ENCODE results near the gene COL9A3.

COL9A3 gene

DNA sequence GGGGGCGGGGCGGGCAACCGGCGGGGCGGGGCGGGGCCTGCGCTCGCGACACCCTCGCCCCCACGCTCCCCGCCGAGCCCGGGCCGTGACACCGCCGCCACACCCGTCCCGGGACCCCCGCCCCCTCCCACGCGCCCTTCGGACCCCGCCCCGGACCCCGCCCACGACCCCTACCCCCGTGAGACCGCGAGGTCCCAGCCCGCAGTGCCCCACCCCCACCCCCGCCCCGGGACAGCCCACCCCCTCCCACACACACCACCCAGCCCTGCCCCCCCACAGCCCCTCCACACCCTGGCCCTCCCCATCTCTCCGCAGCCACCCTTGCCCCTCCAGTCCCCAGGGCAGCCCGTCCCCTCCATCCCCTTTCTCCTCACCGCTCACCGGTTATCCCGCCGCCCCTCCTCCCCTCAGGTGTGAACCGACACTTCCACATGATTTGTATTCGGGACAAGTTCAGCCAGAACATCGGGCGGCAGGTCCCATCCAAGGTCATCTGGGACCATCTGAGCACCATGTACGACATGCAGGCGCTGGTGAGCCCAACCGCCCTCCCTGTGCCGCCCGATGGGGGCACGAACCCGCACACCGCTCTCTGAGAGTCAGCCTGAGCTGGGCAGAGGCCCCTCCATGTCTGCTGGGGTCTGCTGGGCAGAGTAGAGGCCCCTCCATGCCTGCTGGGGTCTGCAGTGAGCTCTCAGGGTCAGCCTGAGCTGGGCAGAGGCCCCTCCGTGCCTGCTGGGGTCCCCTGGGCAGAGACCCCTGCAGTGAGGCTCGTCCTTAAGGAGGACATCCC lies 20.0 kb upstream of the COL9A3 start:
- peak in 1 of 56 donors; percentile 78 for DNase-seq

DNA sequence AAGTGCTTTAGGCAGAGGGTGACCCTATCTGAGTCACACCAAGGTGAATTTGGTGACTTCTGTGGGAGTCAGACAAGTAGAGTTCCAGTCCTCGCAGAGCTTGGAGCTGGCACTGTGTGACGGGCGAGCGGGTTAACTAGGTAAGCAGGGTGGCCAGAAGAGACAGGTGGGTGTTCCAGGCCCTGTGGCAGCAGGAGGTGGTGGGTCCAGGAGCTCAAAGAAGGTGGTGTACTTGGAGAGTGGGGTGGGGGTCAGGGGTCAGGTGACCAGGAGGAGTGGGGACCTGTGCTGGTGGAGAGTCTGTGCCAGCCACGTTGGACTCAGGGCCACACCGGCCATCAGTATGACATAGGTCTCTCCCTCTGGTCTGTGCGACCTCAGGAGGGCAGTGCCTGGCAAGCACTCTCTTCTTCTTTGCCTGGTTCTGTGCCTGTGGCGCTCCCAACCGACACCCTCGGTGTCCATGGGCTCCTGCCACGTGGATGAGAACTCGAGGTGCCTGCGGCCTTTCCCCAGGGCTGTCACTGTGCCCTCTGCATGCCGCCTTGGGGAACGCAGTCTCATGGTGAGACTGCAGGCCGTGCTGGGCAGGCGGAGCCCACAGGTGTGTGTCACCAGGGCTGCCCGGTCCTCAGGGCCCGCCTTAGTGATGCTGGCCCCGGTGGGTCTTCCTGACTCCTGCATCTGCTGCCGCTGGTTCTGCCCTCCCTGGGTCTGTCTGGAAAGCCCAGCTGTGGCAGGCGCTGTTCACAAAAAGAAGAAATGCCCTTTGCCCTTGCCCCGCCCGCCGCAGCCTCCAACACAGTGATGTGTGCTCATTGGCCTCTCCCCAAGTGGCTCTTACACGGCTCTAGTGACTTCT lies 18.9 kb upstream of the COL9A3 start:
- DNase-seq: no peak

DNA sequence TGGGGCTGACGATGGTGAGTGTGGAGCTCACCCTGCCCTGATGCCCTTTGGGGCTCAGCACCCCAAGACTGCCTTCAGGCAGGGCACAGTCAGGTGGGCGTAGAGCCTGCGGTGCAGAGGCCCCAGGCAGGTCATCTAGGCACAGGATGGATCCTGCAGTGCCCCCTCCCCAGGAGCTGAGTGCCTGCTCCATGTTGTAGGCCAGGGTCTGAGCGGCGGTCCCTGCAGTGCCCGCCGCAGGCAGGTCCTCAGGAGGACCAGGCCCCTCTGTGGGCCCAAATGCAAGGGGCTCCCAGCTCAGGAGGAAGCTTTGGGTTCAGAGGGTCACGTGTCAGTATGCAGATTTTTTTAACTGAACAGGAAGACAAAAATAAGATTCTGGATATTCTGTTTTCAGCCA lies 17.8 kb upstream of the COL9A3 start:
- no peak for DNase-seq

DNA sequence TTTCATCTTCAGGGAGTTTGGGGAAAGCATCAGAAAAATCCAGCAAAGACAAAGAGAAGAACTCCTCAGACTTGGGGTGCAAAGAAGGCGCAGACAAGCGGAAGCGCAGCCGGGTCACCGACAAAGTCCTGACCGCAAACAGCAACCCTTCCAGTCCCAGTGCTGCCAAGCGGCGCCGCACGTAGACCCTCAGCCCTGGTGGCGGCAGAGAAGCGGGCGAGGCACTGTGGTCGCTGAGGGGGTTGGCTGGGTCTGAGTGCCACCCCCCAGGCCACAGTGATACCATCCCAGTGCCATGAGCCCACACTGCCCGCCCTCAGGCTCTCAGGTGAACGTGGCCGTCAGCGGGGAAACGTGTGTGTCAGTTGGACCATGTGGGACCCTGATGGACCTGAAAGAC lies 17.4 kb upstream of the COL9A3 start:
- DNase-seq: no peak

DNA sequence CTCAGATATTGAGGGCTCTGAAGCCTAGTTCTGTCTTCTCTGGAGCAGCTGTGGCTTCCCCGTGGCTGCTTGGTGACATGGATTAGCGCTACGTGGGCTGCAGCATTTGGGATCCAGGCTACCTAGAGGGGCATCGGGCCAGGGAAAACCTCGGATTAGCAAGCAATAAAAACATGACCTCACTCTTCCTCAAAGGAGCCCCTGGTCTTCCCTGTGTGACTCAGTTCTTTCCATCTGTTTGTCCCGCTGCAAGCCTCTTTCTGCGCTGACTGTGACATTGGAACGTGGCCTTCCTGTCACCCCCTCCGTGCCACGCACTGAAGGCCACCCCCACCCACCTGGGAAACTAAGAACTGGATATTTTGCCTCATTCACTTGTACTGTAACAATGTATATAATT lies 17.0 kb upstream of the COL9A3 start:
- no peak for DNase-seq

DNA sequence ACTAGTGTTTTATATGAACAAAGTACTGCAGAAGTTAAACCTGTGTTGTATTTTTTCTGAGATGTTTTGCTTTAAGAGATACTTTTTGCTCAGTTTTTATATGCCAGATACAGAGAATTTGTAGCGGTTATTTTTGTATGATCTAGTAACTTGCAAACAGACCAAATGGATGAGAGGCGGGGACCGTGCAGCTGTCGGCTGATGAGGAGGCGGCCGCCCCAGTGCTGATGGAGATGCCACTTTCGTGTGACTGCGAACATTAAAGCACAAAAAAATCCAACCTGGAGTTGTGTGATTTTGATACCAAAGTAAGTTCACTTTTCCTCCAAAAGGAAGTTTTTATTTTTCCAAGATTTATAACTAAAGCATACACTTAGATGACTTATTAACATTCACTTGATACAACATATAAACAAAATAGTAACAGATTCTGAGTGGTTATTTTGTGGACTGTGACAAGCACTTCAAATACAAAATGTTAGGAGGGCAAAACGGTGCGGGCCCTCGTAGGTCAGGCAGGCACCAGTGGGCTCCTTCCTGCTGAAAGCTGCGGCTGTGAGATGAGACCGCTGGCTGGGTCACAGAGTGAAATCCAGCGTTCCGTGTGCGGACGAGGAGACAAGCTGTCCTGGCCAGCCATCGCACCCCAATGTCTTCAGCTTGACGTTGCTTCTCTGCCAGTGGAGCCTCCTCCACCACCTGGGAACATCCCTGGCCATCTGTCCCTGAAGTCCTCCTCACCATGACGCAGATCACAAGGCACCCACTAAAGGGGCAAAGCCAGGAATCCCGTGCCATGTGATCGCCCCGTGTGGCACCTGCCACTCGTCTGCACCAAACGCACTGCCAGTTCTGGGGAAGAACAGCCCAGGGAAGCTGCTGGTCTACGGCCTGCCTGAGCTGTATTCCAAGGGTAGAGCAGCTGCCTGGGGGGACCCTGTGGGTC lies 16.3 kb upstream of the COL9A3 start:
- peak in 15 of 56 donors; percentile 20 to 66 (median 42) for DNase-seq

DNA sequence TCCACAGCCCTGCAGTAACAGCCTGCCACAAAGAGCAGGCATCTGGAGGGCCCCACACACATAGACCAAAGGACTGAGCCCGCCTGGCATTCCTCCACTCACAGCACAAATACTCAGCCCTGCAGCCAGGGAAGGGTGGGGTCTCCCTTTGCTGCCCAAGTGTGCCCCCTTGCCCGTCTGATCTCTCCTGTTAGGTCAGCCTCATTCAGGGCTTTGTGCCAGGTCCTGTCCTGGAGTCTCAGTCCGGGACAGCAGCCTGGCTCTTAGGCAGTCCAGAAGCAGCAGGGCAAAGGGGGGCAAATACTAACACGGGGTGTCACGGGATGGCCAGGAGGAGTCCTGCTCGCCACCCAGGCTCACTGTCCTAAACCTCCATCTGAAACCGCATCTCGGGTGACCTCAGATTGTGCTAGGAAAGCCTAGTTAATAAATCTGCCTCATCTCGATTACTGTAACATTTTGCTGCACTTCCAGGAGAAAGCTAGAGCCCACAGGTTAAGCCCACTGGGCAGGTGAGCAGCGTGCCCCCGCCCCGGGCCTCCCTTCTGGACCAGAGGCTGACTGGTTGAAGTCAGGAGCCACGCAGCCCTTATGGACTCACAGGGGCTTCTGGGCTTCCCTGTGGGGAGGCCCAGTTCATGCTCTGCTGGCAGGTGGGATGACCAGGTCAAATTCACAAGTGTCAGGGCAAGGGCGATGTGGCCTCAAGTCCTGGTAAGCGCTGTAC lies 15.4 kb upstream of the COL9A3 start:
- DNase-seq: no peak

DNA sequence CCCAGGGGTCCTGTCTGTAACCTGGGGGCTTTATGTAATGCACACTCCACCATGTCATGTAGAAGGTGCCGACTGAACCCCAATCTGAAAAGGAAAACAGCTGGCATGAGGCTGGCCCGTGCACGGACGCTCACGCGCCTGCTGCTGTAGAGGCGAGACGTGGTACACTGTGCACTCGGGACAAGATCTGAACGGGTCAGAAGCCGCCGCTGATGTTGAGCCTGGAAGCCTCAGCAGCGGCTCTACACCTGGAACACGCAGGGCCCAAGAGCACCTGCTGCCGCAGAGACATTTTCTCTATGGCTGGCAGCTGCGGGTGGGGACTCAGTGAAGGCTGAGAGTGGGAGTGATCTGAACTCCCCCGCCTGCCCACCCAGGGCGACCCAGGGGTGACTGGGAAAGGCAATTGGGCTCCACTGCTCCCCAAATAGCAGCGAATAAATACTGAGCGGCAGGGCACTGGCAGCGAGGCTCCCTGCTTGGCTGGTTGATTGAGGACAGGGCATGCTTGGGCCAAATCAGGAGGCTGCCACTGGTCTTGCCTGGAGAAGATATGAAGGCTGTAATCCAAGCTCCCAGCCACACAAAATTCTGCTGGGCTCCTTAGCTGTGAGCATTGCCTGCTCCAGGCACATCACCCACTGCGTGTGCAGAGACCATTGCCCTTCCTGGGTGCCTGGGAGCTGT lies 14.7 kb upstream of the COL9A3 start:
- DNase-seq: peak in 1 of 56 donors; percentile 22

DNA sequence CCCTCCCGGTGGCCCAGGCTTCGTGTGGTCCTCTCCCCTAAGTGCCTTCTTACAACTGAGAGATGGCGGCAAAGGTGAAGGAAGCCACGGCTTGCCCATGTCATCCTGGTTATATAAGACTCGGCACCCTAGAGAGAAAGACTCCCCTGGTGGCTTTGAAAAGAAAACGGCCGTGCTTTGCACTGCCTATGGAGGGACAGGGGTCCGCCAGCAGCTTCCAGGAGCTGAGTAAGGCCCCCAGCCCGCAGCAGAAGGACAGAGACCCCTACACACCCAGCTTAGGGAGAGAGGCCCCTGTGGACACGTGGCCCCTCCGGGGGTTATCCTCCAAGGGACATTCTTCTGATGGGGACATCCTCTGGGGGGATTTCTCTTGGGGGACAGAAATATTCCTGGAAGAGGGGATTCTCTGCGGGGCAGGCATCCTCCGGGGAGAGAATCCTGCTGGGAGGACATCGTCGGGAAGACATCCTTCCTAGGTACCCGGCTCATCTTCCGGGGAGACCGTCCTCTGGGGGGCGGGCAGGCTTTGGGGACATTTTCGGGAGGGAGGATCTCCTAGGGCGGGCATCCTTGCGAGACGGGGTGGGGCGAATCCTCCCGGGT lies 12.7 kb upstream of the COL9A3 start:
- peak in 10 of 56 donors; percentile 27 to 62 (median 56) for DNase-seq

DNA sequence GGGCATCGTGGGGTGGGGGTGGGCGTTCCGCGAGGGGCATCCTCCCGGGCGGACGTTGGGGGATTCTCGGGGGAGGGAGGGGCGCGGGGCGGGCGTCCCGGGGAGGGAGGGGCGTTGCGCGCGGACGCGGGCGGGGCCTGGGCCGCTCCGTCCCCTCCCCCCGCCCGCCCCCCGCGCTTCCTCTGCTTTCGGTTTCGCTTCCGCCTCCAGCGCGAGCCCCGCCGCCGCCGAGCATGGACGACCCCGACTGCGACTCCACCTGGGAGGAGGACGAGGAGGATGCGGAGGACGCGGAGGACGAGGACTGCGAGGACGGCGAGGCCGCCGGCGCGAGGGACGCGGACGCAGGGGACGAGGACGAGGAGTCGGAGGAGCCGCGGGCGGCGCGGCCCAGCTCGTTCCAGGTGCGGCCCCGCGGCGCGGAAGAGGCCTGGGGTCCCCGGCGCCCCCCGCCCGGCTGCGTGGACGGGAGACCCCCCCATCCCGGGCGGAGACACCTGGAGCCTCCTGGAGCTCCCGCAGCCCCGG lies 12.2 kb upstream of the COL9A3 start, which contains the start of gene OGFR:
TSS of gene OGFR (plus strand) at position 209 of the 528 bp plus-strand sequence. CDS start at position 234, 25 bp downstream.
- peak in 39 of 56 donors; percentile 18 to 79 (median 53) for DNase-seq

DNA sequence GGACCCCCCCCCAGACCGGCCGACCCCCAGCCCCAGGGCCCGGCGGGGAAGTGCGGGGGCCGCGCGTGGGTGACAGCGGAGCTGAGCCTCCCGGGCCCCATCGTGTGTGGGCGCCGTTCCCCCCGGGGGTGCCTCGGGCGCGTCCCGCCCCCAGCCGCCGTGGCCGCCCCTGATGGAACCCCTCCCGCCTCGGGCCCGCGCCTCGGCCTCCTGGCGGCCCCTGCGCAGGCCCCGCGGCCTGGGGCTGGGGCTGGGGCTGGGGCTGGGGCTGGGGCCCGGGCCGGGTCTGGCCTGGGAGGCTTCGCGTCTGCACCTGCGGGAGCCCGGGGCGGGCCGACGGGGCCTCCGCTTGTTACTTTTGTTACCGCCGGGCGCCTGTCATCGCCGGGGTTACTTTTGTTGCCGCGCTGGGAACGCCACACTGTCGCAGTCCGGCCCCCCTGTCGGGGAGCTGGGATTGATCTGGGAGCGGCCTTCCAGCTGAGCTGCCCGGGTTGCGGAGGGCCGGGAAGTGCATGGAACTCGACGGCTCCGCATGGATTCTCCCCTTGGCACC lies 11.6 kb upstream of the COL9A3 start:
- peak in 1 of 56 donors; percentile 20 for DNase-seq

DNA sequence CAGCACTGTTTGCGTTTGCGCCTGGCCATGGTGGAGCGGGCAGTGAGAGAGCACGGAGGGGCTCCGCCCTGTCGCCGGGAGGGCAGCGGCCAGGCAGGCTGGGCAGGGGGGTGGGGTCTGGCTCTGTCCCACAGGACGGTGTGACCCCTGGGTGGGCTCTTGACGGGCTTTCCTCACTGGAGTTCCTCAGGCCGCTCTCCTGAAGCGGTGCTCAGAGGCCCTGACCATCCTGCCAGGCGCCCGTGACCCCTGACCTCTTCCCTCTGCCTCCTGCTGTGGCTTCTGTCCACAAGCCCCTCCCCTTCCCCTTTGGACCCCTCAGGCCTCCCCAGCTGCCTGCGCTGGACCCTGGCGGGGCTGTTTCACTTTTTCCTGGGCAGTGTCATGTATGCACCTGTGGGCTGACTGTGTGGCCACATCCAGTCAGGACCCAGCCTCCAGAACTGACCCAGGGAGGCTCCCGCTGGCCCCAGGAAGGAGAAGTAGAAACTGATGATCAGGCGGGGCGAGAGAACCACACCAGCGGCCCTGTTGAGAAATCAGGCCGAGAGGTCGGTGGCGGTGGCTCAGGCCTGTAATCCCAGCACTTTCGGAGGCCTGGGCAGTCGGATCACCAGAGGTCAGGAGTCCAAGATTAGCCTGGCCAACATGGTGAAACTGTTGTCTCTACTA lies 11.0 kb upstream of the COL9A3 start:
- peak in 3 of 56 donors; percentile 10 to 40 (median 14) for DNase-seq

DNA sequence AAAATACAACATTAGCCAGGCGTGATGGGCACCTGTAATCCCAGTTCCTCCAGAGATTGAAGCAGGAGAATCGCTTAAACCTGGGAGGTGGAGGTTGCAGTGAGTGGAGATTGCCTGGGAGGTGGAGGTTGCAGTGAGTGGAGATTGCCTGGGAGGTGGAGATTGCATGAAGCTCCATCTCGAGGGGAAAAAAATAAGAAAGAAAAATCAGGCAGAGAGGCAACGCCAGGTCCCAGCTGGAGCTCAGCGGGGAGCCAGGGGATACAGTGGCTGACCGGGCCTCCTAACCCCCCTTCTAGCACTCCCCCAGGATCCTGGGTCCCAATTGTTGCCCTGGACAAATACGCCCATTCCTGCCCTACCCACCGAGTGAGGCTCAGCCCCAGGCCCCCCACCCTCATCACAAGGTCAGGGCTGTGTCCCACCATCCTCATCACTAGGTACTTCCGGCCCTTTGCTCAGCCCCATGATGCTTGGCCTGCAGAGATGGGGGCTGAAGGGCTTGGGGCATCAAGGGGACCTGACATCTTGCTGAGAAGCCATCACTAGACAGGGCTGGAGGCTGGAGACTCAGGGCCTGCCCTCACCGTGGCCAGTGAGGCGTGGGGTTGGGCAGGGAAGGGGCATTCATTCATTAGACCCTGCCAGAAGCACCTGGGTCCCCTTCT lies 10.3 kb upstream of the COL9A3 start:
- no peak for DNase-seq

DNA sequence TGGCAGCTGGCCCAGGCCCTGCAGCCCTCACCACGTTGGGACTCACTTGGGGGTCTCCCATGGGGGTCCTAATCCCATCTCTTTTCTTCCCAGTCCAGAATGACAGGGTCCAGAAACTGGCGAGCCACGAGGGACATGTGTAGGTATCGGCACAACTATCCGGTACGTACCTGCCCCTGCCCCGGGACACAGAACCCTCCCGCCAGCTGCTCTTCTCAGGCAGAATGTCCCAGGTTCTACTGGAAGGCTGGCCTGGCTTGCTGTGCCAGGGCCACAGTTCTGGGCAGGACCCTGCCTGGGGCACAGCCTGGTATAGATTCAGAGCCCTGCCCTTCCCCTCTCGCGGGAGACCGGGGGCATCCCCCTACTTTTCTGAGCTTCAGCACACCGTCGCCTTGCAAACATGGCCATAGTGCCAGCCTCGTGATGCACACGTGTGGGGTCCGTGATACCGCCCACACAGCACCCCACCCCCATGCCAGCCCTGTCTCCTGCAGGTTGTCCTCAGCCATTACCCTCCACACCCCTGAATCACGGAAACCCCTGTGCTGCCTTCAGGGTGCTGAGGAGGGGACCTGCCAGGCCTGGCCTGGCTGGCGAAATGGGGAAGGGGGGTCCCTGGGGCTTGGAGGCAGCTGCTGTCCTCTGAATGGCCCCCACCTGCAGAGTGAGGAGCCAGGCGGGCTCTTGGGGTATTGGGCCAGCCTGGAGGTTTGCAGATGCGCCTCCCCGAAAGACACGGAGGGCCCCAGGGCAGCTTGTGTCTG lies 9.2 kb upstream of the COL9A3 start:
- DNase-seq: no peak

DNA sequence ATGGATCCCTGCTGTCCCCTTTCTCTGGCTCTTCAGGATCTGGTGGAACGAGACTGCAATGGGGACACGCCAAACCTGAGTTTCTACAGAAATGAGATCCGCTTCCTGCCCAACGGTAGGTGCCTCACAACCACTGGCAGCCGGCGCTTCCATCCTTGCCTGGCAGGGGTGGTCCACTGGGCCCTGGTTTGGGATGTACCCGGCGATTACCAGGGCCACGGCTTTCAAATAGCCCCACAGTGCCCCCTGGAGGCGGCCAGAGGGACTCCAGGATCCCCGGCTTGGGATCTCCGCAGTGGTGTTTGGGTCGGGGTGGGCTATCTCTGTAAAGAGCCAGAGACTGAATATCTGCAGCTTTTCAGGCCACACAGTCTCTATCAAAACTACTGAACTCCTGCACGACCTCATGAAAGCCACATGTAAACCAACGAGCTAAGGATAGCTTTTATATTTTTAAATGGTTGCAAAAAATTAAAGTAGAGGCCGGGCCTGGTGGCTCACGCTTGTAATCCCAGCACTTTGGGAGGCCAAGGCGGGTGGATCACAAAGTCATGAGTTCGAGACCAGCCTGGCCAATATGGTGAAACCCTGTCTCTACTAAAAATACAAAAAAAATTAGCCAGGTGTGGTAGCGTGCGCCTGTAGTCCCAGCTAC lies 8.5 kb upstream of the COL9A3 start:
- peak in 44 of 56 donors; percentile 9 to 82 (median 40) for DNase-seq

Data from amygdala (tissue), 56 donors.